Fibroblast of peridontal ligament (primary cell): Measurements from ENCODE around the gene CDKN2B-AS1.

Experiments
- DNase-seq: peaks from one replicate; pipeline ENCODE4 v3.0.0-alpha.2; 2010; ENCODE audit errors: extremely low read depth

CDKN2B-AS1 gene

GRCh38 chr9:22154064-22154463, 159.5 kb downstream of the CDKN2B-AS1 start:
- DNase-seq, result no peak

GRCh38 chr9:22156586-22156985, 162.0 kb downstream of the CDKN2B-AS1 start:
- no peak for DNase-seq

DNA sequence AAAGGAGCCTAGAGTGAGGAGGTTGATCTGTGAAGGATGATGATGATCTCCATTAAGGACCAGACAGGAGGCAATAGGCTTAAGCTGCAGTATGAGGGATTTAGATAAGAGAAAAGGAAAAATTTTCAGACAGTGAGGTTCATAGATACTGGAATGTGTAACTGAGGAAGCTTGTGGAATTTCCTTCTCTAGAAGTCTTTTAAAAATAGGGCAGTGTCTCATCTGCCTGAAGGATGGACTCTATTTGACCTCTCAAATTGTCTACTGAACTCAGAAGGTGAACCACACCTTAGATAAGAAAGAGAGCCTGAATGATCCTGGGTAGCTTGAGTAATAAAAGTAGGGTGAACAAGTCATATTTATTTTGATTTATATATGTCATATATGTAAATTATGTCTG, 162.7 kb downstream of the CDKN2B-AS1 start:
- no peak for DNase-seq

GRCh38 chr9:22157828-22158227, 163.2 kb downstream of the CDKN2B-AS1 start:
- no peak for DNase-seq

DNA sequence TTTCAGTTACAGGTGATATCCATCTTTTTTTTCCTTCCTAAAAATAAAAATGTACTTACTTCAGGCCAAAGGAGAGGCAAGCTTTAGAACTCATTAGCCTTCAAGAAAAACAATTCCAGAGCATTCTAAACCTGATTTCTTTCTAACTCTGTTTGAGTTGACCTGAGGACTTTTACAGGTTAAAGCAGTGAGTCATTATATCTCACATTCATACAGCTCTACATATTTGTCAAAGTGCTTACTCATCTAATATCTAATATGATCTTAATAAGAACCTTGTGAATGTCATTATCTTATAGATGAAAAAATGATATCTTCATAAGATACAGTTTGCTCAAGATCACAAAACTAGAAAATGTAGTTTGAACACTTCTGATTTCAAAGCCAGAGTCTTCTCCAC, 163.7 kb downstream of the CDKN2B-AS1 start:
- DNase-seq, result no peak

- DNase-seq, result peak; percentile 53
Measured at GRCh38 chr9:22158927-22159346, 164.3 kb downstream of the CDKN2B-AS1 start.

DNA sequence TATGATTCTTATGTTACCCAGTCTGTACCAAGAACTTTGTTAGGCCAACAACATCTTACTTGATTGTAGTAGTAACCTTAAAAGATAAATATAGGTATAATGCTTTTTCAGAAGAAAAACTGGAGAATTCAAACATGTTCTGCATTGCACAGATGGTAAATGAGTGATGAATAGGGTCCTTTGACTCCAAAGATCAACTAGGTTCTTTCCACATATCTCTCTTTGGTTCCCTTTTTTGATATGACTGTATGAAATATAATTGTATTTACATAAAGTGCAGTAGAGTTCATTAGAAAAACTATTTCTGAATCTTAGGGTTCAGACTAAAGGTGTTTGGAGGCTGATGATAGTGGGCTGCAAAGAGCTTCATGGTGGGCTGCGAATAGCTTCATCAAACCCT, 165.0 kb downstream of the CDKN2B-AS1 start:
- DNase-seq, result no peak

DNA sequence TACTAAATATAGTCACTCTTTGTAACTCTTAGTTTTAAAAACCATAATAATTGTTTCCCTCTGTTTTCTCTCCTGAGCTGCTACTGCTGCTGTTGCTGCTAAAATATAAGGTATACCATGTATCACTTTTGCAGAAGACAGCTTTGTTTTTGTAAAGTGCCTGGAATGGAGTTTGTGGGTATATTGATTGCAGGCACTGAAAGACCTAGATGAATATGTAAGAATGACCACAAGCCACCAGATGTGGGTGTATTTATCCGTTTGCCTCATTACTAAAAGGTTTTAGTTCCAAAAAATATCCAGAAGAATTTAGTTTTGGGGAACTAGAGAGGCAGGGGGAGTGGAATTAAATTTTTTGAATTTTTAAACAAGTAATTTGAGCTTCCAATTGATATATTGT, 165.6 kb downstream of the CDKN2B-AS1 start:
- DNase-seq, result peak; percentile 89

DNA sequence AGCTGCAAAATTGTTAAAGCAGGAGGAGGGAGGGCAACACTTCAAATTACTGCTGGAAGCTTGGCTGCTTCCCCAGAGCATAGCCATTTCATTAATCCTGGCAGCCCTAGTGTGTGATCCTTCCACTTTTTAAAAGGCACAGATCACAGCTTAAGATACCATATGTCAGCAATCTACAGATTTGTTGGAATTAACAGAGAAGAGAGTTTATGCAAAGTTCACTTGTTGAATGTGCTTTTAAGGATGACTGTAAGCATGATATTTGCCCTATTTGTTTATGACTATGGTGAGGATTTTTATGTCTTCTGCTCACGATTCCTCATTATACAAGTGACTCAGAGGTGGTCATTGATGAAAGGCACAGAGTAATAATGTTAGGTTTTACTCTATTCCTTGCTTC, 170.6 kb downstream of the CDKN2B-AS1 start:
- DNase-seq, result peak; percentile 35

DNA sequence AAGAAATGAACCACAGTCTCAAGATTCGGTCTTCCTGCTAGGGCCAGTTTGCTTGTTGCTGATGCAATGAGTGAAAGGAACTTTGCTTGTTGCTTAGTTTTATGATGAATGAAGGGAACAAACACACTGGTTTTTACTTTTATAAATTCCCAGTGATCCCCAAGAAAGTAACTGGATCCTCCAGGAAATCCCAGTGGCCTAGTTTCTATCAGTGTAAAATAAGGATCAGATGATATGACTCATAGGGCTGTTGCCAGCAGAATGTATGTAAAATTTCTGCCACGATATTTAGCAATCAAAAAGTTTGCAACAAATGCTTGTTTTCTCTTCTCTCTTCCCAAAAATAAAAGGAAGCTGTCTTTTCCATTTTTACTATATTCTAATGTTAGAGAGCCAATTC, 174.7 kb downstream of the CDKN2B-AS1 start:
- peak; percentile 90 for DNase-seq

GRCh38 chr9:22169727-22170503, 175.3 kb downstream of the CDKN2B-AS1 start:
- DNase-seq, result peak; percentile 91
